Gastrocnemius medialis (tissue), 4 donors: ENCODE results near the gene TMPRSS9. TPM values are rescaled to one million over a fixed set of nuclear protein-coding genes. Genes with fewer than 3 reads are reported as not detected.
"Not testable (repeated sequence)": the region's sequence is repeated elsewhere in the genome, so short reads cannot be mapped to it uniquely, and the experiment has no call there.

ENCODE experiments used
- ATAC-seq, 2 donors: fragments of 150-250 bp; one replicate each; pipeline ENCODE4 v1.9.1; 2016
- DNase-seq, 2 donors: peaks; one replicate each; pipeline ENCODE4 v3.0.0-alpha.2; 2019
- H3K27ac ChIP-seq, 4 donors: fragments of 200-600 bp; sonication (generic); 1 replicate in 1 of 4; 2 replicates in 3 of 4; pipeline ENCODE4 v1.5.1; 2016 to 2018; ENCODE audit warnings: mild to moderate bottlenecking in 2 of 4, moderate library complexity in 1 of 4
- H3K27me3 ChIP-seq, 3 donors: fragments of 200-600 bp; sonication (generic) in 2 of 3; 1 replicate in 1 of 3; 2 replicates in 2 of 3; pipeline versions ENCODE4 v1.5.1 to v1.6.0; 2016 to 2019; ENCODE audit warnings: mild to moderate bottlenecking in 1 of 3, moderate library complexity in 1 of 3
- H3K36me3 ChIP-seq, 2 donors: fragments of 200-600 bp; sonication (generic) in 1 of 2; one replicate each; pipeline ENCODE4 v1.5.1; 2017 to 2018
- H3K4me1 ChIP-seq, 2 donors: fragments of 200-600 bp; sonication (generic) in 1 of 2; one replicate each; pipeline ENCODE4 v1.5.1; 2016 to 2017; ENCODE audit warnings: mild to moderate bottlenecking in 2 of 2
- H3K4me3 ChIP-seq, 4 donors: fragments of 200-600 bp; sonication (generic) in 3 of 4; 1 replicate in 1 of 4; 2 replicates in 3 of 4; pipeline ENCODE4 v1.5.1; 2016 to 2019; ENCODE audit warnings: mild to moderate bottlenecking in 2 of 4
- H3K9me3 ChIP-seq, 3 donors: fragments of 200-600 bp; sonication (generic) in 2 of 3; 1 replicate in 1 of 3; 2 replicates in 2 of 3; pipeline ENCODE4 v1.5.1; 2016 to 2019
- POLR2A ChIP-seq, 2 donors: fragments of 450-650 bp; IDR thresholded peaks; one replicate each; pipeline ENCODE4 v1.6.1; 2017; ENCODE audit warnings: antibody characterized with exemption in 2 of 2, mild to moderate bottlenecking in 2 of 2, moderate library complexity in 2 of 2
- in situ Hi-C, 4 donors: fragments of 200-750 bp; cut with MboI; loops; one replicate each; pipeline versions ENCODE4 v1.15.0 to v1.8.0; 2017; ENCODE audit warnings: low sequenced_read_pairs in 4 of 4
- intact Hi-C: fragments of 100-400 bp; cut with DNase I; formaldehyde crosslinking; loops from one replicate; pipeline ENCODE4 v1.15.1; 2023; ENCODE audit warnings: low total_unique reads
- total RNA-seq, 4 donors: library from RNA; depleted of rRNA; stranded (reverse); fragments of >200 nt; gene quantifications; one replicate each; pipeline versions ENCODE4 v1.1.0 to v1.2.3, GENCODE V29; 2016
- TF ChIP-seq, protein P1 (sequence below), 5 experiments: fragments of 450-650 bp in 3 of 5; fragments of 200-600 bp in 2 of 5; sonication (generic) in 2 of 5; IDR thresholded peaks in 4 of 5; conservative IDR thresholded peaks in 1 of 5; 1 replicate in 4 of 5; 2 replicates in 1 of 5; pipeline ENCODE4 v1.5.1; 2016 to 2019; ENCODE audit warnings: antibody characterized with exemption in 5 of 5, mild to moderate bottlenecking in 3 of 5, moderate library complexity in 3 of 5

Gene TMPRSS9
- total RNA-seq, 4 donors from 2014 or later = not detected

DNA sequence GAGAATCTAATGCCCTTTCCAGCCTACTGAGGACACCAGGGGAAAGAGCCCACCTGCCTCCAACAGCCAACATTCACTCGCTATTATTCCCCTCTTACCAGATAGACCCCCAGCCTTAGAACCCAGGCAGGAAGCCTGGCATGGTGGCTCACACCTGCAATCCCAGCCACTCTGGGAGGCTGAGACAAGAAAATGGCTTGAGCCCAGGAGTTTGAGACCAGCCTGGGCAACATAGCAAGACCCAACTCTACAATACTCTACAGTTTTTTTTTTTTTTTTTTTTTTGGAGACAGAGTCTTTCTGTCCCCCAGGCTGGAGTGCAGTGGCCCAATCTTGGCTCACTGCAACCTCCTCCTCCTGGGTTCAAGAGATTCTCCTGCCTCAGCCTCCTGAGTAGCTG lies 100.2 kb downstream of the TMPRSS9 start:
- no peak for TF ChIP-seq POLR2A (IDR thresholded peaks at IDR 0.05)
- TF ChIP-seq, protein P1, sequence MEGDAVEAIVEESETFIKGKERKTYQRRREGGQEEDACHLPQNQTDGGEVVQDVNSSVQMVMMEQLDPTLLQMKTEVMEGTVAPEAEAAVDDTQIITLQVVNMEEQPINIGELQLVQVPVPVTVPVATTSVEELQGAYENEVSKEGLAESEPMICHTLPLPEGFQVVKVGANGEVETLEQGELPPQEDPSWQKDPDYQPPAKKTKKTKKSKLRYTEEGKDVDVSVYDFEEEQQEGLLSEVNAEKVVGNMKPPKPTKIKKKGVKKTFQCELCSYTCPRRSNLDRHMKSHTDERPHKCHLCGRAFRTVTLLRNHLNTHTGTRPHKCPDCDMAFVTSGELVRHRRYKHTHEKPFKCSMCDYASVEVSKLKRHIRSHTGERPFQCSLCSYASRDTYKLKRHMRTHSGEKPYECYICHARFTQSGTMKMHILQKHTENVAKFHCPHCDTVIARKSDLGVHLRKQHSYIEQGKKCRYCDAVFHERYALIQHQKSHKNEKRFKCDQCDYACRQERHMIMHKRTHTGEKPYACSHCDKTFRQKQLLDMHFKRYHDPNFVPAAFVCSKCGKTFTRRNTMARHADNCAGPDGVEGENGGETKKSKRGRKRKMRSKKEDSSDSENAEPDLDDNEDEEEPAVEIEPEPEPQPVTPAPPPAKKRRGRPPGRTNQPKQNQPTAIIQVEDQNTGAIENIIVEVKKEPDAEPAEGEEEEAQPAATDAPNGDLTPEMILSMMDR (IDR thresholded peaks at IDR 0.05 in 4 of 5, conservative IDR thresholded peaks at IDR 0.05 in 1 of 5) = no peak
- Histone ChIP-seq H3K36me3 (no peaks in the 10 kb centered on the region), H3K4me1 (peaks cover 10 to 27% of the 10 kb centered on the region in 2 donors), H3K4me3 (no peak overlapping the region), H3K9me3 (no peaks in the 10 kb centered on the region), H3K27ac (no peak overlapping the region), H3K27me3 (no peaks in the 10 kb centered on the region)
- no peak for DNase-seq
- in situ Hi-C loops (loop anchor here in 2 of 4 donors (10.0 kb wide), 2 partner anchors 125 to 155 kb away; no protein-coding TSS in a partner anchor), intact Hi-C loops (no loop called here)
- no peak for ATAC-seq

DNA sequence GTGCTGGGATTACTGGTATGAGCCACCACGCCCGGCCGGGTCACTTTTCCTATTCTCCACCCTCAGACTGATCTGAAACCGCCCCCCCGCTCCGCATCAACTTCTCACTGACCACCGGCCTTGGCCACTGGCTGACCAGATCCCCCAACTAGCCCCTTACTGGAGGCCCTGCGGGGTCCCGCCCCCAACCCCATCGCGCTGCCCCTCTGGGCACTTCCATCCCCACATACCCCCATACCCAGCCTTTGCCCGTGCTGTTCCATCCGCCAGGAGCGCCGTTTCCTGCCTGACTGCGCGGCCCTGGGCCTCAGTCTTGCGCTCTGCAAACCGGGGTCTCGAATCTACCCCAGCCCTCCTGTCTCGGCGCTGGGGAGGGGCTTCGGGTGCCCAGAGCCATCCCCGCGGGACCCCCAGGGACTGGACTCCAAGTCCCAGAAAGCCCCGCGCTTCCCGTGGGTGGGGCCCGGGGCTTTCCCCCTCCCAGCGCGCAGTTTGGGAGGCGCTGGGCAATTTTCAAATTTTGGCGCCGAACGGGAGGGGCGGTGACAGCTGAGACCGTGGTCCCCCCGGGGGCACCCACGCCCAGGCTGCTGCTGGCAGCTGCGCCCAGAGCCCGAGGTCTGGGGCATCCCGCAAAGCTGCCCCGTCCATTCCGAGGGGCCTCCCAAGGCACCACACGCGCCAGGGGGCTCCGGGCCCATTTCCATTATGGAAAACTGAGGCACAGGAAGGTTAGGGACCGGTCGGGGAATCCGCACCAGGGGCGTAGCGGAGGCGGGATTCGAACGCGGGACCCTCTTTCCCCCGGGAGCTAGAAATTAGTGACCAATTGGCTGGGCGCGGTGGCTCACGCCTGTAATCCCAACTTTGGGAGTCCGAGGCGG lies 101.9 kb downstream of the TMPRSS9 start:
- ATAC-seq = peak in 1 of 2 donors; percentile 36
- H3K9me3 ChIP-seq = no peaks in the 10 kb centered on the region
- no peaks in the 10 kb centered on the region for H3K27me3 ChIP-seq
- peak overlapping the region in 1 of 4 donors; percentile 29 for H3K27ac ChIP-seq
- H3K36me3 ChIP-seq = no peaks in the 10 kb centered on the region
- intact Hi-C loops = no loop called here
- TF ChIP-seq, protein P1 (IDR thresholded peaks at IDR 0.05 in 4 of 5, conservative IDR thresholded peaks at IDR 0.05 in 1 of 5) = peak in 1 of 5 experiments; percentile 30
- TF ChIP-seq POLR2A (IDR thresholded peaks at IDR 0.05) = no peak
- peaks cover 3 to 16% of the 10 kb centered on the region in 2 donors for H3K4me1 ChIP-seq
- in situ Hi-C loops = loop anchor here in 2 of 4 donors (10.0 kb wide), 2 partner anchors 123 to 153 kb away; no protein-coding TSS in a partner anchor
- DNase-seq = no peak
- H3K4me3 ChIP-seq = peak overlapping the region; percentile 57 to 86 (median 68)

DNA sequence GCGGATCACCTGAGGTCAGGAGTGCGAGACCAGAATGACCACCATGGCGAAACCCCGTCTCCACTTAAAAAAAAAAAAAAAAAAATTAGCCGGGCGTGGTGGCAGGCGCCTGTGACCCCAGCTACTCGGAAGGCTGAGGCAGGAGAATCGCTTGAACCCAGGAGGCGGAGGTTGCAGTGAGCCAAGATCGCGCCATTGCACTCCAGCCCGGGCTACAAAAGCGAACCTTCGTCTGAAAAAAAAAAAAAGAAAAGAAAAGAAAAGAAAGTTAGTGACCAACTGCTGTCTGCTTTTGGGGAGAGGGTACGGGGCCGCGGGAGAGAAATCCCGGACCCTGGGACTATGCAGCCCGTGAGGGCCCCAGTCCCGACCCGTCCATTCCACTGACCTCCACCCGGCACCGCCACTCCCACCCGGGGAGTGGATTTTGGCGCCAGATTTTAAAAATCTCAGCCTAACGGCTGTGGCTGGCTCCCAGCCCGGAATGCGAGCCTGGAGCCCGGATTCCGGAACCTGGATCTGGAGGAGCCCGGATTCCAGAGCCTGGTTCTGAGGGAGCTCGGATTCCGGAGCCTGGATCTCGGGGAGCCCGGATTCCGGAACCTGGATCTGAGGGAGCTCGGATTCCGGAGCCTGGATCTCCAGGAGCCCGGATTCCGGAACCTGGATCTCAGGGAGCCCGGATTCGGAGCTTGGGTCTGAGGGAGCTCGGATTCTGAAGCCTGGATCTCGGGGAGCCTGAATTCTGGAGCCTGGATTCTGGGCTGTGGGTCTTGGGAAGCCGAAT lies 102.8 kb downstream of the TMPRSS9 start:
- H3K36me3 ChIP-seq = no peaks in the 10 kb centered on the region
- H3K4me1 ChIP-seq = peaks cover 0 to 16% of the 10 kb centered on the region in 2 donors
- in situ Hi-C loops (loop anchor here in 2 of 4 donors (10.0 kb wide), 2 partner anchors 122 to 152 kb away; no protein-coding TSS in a partner anchor), intact Hi-C loops (no loop called here)
- TF ChIP-seq, protein P1 (IDR thresholded peaks at IDR 0.05 in 4 of 5, conservative IDR thresholded peaks at IDR 0.05 in 1 of 5) = no peak
- no peak for TF ChIP-seq POLR2A (IDR thresholded peaks at IDR 0.05)
- H3K27me3 ChIP-seq = no peaks in the 10 kb centered on the region
- peak overlapping the region; percentile 57 to 86 (median 68) for H3K4me3 ChIP-seq
- ATAC-seq (peak; percentile 76 to 81), DNase-seq (peak; percentile 38 to 71)
- H3K27ac ChIP-seq = peak overlapping the region; percentile 11 to 38 (median 32)
- no peaks in the 10 kb centered on the region for H3K9me3 ChIP-seq

DNA sequence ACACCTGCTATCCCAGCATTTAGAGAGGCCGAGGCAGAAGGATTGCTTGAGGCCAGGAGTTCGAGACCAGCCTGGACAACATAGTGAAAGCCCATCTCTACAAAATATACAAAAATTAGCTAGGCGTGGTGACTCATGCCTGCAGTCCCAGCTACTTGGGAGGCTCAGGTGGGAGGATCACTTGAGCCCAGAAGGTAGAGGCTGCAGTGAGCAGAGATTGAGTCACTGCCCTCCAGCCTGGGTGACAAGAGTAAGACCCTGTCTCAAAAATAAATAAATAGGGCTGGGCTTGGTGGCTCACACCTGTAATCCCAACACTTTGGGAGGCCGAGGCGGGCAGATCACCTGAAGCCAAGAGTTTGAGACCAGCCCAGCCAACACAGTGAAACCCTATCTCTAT lies 103.6 kb downstream of the TMPRSS9 start:
- DNase-seq, ATAC-seq, intact Hi-C loops, H3K4me3 ChIP-seq, H3K27me3 ChIP-seq, H3K36me3 ChIP-seq, H3K9me3 ChIP-seq: not testable (repeated sequence)
- H3K27ac ChIP-seq = peak overlapping the region in 1 of 4 donors; percentile 11
- H3K4me1 ChIP-seq = peaks cover 0 to 16% of the 10 kb centered on the region in 2 donors
- in situ Hi-C loops = loop anchor here in 2 of 4 donors (10.0 kb wide), 2 partner anchors 121 to 151 kb away; no protein-coding TSS in a partner anchor
